Activated T-cell treated with anti-CD3 and anti-CD28 coated beads, Interleukin-2, amount 50 U/mL, for 24 hours (primary cell): ENCODE results near the gene MAP3K15.
"Not testable (repeated sequence)": the region's sequence is repeated elsewhere in the genome, so short reads cannot be mapped to it uniquely, and the experiment has no call there.

ENCODE experiments used
- DNase-seq: peaks from one replicate; pipeline ENCODE4 v3.0.0-alpha.2; 2020
- H3K27ac Mint-ChIP-seq: 2 replicates; pipeline ENCODE4 v1.8.0; 2020; ENCODE audit warnings: mild to moderate bottlenecking, mixed read lengths
- H3K27me3 Mint-ChIP-seq: 2 replicates; pipeline ENCODE4 v1.8.0; 2020; ENCODE audit warnings: mixed read lengths
- H3K36me3 Mint-ChIP-seq: 2 replicates; pipeline ENCODE4 v1.8.0; 2020; ENCODE audit warnings: low read depth, mixed read lengths
- H3K4me1 Mint-ChIP-seq: 2 replicates; pipeline ENCODE4 v1.8.0; 2020; ENCODE audit warnings: low read depth, mixed read lengths
- H3K4me3 Mint-ChIP-seq: 2 replicates; pipeline ENCODE4 v1.8.0; 2020; ENCODE audit warnings: mild to moderate bottlenecking, moderate library complexity, mixed read lengths
- H3K9me3 Mint-ChIP-seq: 2 replicates; pipeline ENCODE4 v1.8.0; 2020; ENCODE audit warnings: mixed read lengths

The MAP3K15 gene

DNA sequence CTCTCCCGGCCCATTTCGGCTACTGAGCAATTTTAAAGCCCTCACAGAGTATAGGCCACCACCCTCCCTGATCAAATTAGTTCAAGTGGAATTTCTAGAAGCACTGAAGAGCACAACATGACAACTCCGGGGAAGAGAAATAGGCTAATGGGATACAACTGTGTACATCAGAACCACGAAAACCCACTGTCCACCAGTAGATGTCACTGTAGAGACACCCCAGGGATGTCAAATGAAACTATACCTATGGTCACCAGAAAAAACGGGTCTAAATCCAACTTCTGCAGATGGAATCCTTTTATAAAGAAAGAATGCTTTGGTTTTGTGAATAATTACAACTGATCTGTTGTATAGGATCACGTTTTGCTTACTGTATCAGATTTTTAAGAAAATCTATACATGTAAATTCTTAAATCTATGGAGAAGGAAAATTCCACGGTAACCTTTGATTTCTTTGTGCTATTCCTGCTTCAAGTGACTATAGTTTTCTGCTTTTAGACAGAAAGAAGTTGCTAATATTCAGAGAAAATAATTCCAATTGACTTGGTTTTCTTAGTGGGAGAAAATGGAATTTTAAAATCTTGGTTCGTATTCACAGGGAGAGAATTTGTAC is 29.5 kb upstream of the MAP3K15 start:
- no peaks in the 10 kb centered on the region for H3K9me3 Mint-ChIP-seq
- H3K36me3 Mint-ChIP-seq: peaks cover 80% of the 10 kb centered on the region
- peaks cover 24% of the 10 kb centered on the region for H3K4me1 Mint-ChIP-seq
- H3K27me3 Mint-ChIP-seq: peaks cover 24% of the 10 kb centered on the region
- H3K27ac Mint-ChIP-seq: peak overlapping the region; percentile 55
- H3K4me3 Mint-ChIP-seq: no peak overlapping the region
- no peak for DNase-seq

DNA sequence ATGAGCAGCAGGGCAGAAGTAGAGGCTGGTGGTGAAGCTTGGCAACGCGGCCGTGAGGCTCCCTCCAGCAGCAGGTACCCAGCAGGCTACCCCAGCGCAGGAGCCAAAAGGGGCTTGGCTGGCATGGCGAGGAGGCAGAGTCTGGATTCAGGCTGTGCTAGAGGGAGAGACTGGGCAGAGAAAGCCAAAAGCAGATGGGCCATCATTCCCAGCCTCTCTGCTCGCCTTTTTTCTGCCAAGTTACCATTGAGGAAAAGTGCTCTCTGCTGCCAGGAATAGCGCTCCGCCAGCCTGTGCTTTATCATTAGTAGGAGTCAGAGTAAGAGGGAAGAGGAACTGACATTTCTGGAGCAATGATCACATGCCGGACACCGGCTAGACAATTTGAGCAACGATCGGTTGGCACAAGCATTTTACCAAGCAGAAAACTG is 28.7 kb upstream of the MAP3K15 start:
- Mint-ChIP-seq H3K36me3 (peaks cover 75% of the 10 kb centered on the region), H3K4me1 (peaks cover 17% of the 10 kb centered on the region), H3K27ac (no peak overlapping the region), H3K4me3 (no peak overlapping the region), H3K9me3 (no peaks in the 10 kb centered on the region), H3K27me3 (peaks cover 21% of the 10 kb centered on the region)
- DNase-seq: no peak

DNA sequence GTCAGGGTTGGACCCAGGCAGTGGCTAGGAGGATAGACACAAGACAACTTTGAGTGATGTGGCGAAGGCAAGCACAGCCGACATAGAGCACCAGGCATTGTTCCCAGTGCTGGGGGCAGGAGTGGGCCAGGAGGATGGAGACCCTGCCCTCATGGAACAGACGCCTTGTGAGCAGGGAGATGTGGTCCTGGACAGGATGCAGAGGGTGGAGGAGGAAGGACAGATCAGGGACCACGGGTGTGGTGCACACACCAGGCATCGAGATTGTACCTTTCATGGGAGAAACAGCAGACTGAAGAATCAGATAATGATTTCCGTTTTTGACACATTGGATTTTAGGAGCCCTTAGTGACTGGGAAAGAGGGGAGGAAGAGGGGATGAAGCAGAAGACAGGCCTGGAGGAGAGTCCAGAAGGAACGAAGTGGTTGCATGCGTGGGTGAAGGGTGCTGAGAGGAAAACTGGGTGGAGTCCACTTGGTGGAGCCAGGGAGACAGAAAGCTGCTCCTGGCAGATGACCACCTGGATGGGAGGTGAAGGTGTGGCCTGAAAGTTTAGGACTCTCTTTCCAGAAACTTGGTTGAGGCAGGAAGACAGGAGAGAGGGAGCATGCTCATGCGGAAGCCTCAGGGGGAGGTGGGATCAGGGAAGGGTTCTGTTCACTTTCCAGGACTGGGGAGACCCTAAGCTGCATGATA is 27.9 kb upstream of the MAP3K15 start:
- no peak for DNase-seq
- Mint-ChIP-seq H3K27me3 (peaks cover 16% of the 10 kb centered on the region), H3K9me3 (no peaks in the 10 kb centered on the region), H3K27ac (no peak overlapping the region), H3K4me1 (peaks cover 9% of the 10 kb centered on the region), H3K4me3 (no peak overlapping the region), H3K36me3 (peaks cover 70% of the 10 kb centered on the region)

DNA sequence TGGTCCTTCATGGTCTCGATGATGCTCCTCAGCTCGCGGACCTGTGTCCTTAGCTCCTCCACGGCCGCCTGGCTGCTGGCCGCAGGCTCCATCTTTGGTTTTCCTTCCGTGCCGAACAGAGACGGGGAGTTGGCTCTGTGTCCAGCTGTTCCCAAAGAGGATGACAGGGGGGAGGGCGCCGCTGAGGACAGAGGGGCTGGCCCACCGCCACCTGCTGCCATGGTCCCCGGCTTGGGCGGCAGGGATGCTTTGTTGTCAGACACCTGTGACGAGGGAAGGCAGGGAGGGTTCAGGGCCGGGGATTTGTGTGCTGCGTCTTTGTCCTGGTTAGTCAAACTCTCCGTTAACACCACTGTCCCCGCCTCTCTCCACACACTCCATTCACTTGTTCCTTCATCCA is 26.6 kb upstream of the MAP3K15 start:
- Mint-ChIP-seq H3K4me1 (peaks cover 3% of the 10 kb centered on the region), H3K4me3 (no peak overlapping the region), H3K36me3 (peaks cover 68% of the 10 kb centered on the region), H3K9me3 (no peaks in the 10 kb centered on the region), H3K27me3 (peaks cover 16% of the 10 kb centered on the region), H3K27ac (peak overlapping the region; percentile 61)
- DNase-seq: no peak

DNA sequence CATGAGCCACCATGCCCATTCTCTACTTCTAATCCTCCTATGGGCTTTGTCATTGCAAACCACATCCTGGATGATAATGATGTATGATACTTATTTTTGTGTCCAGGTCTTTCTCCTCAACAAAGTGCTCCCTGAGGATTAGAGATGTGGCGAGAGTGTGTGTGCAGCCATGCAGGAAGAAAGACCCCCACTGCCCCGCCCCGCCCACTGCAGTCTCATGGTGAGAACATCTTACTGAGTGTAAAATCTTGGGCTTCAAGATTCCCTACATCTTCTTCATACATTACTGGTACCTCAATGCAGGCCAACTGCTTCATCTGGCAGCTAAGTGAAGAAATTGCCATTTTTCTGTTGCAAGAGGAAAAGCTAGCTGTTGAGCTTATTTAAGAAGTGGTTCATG is 25.9 kb upstream of the MAP3K15 start:
- Mint-ChIP-seq H3K36me3 (peaks cover 69% of the 10 kb centered on the region), H3K27ac (peak overlapping the region; percentile 30), H3K4me3 (no peak overlapping the region), H3K9me3 (no peaks in the 10 kb centered on the region), H3K4me1 (peaks cover 3% of the 10 kb centered on the region), H3K27me3 (peaks cover 23% of the 10 kb centered on the region)
- DNase-seq: no peak

DNA sequence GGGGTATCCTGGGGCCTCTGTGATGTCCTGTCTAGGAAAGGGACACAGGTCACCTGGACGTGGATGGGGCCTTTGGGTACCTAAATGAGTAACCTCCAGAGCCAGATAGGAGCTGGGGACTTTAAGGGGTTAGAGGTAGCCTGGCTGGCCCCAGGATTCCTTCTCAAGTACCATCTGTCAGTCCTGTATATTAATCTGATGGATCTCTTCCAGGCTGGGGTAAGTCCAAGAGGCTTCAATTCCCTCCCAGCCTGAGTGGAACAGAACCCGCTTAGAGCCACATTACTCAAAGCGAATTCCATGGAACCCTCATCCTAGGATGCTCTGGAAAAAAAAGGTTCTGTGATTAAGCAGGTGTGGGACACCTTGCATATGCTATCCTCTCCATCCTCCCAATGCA is 24.8 kb upstream of the MAP3K15 start:
- Mint-ChIP-seq H3K27ac (peak overlapping the region; percentile 53), H3K4me3 (no peak overlapping the region), H3K27me3 (peaks cover 18% of the 10 kb centered on the region), H3K36me3 (peaks cover 65% of the 10 kb centered on the region), H3K4me1 (peaks cover 3% of the 10 kb centered on the region), H3K9me3 (no peaks in the 10 kb centered on the region)
- no peak for DNase-seq

DNA sequence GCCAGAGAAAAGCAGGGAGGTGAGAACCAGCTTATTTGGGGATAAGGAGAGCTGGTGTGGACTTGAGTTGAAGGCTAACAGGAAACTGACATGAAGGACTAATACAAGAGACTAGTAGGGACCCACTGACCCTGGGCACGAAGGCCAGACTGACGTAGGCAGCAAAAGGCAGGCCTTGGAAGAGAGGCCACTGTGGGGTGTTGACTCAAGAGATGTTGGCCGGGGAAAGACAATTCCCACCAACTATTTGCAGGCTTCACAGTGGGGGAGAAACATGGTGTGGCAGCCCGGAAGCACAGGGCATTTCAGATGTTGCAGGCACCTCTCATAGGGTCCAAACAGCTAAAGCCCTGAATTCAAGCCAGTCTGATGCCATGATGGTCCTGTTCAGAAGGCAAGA is 24.4 kb upstream of the MAP3K15 start:
- Mint-ChIP-seq H3K36me3 (peaks cover 63% of the 10 kb centered on the region), H3K27ac (no peak overlapping the region), H3K4me3 (no peak overlapping the region)

DNA sequence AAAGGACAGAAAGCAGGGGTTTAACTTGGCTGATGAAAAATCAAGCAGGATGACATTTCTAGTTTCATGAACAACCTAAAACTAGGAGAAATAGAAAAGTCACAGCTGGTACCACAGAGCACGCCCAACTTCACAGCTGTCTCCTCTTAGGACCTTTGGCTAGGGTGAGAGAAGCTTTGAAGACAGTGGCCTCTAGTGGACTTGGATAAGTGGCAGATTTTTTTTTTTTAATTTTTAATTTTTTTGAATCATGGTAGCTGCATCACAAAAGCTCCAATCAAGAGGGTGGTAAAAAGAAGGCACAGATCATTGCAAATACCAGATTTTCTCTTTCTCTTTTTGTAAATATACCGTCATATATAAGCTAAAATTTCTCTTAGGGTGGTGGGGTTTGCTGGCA is 20.2 kb upstream of the MAP3K15 start:
- no peak for DNase-seq
- Mint-ChIP-seq H3K9me3 (no peaks in the 10 kb centered on the region), H3K4me3 (no peak overlapping the region), H3K4me1 (no peaks in the 10 kb centered on the region), H3K36me3 (peaks cover 28% of the 10 kb centered on the region), H3K27ac (peak overlapping the region; percentile 63), H3K27me3 (peaks cover 13% of the 10 kb centered on the region)

More for the DNA sequence above, 24.4 kb upstream of the MAP3K15 start:
- Mint-ChIP-seq H3K4me1 (peaks cover 1% of the 10 kb centered on the region), H3K27me3 (peaks cover 19% of the 10 kb centered on the region), H3K9me3 (no peaks in the 10 kb centered on the region)
- no peak for DNase-seq

DNA sequence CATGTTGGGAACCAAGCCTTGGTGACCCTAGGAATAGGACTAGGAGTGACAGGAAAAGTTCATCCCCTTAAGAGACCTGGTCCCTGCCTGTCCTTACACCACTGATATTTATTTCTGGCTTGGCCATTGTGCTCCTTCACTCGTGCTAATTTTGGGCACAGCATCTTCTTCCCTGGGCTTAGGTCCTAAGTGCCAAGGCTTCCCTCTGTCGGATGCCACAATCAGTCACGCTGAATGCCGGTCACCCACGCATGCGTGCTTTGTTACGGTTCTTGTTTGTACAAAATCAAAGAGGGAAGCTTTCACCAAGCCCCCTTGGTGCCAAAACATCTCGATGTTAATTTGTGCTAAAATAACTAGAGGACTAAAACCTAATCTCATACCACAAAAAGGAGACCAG is 17.4 kb upstream of the MAP3K15 start:
- H3K4me1 Mint-ChIP-seq: no peaks in the 10 kb centered on the region
- no peak for DNase-seq
- no peaks in the 10 kb centered on the region for H3K9me3 Mint-ChIP-seq
- H3K27ac Mint-ChIP-seq: no peak overlapping the region
- peaks cover 17% of the 10 kb centered on the region for H3K36me3 Mint-ChIP-seq
- no peak overlapping the region for H3K4me3 Mint-ChIP-seq
- peaks cover 16% of the 10 kb centered on the region for H3K27me3 Mint-ChIP-seq

DNA sequence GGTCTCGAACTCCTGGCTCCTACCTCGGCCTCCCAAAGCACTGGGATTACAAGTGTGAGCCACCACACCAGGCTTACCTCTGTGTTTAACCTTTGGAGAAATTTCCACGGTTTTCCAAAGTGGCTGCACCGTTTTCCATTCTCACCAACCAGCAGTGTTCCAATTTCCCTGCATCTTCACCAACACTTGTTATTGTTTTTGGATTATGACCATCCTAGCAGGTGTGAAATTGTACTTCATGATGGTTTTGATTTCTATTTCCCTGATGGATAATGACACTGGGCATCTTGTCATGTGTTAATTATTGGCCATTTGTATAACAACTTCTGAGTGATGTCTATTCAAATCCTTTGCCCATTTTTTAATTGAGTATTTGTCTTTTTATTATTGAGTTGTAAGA is 2.7 kb upstream of the MAP3K15 start:
- Mint-ChIP-seq H3K27ac (no peak overlapping the region), H3K4me3 (no peak overlapping the region), H3K4me1 (peaks cover 2% of the 10 kb centered on the region), H3K27me3 (peaks cover 53% of the 10 kb centered on the region), H3K9me3 (peaks cover 3% of the 10 kb centered on the region), H3K36me3 (no peaks in the 10 kb centered on the region)
- no peak for DNase-seq

DNA sequence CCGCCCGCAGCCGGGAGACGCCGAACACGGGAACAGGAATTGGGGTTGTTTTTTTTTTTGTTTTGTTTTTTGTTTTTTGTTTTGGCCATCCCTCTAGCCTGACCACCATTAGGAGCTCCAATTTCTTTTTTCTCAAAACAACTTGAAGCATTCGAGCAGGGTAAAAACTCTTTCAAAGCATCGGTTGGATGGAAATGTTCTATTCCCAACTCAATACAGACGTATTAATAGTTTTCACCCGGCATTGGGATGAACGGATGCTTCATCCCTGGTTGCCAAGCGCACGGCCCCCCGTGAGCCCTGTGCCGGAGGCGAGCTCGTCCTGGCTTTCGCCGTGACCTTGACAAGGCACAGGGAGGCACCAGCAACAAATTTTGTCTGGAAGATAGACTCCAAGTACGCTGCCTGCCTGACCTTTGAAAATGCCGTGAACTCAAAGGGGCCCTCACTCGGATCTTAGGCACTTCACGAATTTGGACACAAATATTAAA is 352 bp upstream of the MAP3K15 start:
- H3K9me3 Mint-ChIP-seq: peaks cover 3% of the 10 kb centered on the region
- H3K4me1 Mint-ChIP-seq: peaks cover 4% of the 10 kb centered on the region
- H3K4me3 Mint-ChIP-seq: peak overlapping the region; percentile 51
- no peak overlapping the region for H3K27ac Mint-ChIP-seq
- DNase-seq: no peak
- peaks cover 57% of the 10 kb centered on the region for H3K27me3 Mint-ChIP-seq
- no peaks in the 10 kb centered on the region for H3K36me3 Mint-ChIP-seq

DNA sequence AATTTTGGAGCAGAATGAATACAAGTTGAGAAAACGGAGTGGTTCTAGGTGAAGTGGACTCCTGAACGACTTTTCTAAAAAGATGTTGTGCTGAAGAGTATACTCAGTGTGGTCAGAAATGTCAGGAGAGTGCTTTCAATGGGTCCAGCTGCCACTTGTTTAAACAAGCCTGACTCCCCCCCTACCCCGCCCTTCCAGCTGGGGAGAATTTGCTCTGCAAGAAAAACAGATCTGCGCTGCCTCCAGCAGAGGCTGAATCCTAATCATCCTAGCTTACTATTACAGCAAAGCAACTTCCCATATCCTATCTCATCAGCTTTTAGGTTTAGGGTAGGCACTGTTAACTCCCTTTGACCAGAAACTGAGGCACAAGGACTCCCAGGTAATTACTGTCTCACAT is 1.9 kb downstream of the MAP3K15 start:
- Mint-ChIP-seq H3K27ac (no peak overlapping the region), H3K4me3 (no peak overlapping the region), H3K4me1 (peaks cover 4% of the 10 kb centered on the region), H3K27me3 (peaks cover 47% of the 10 kb centered on the region), H3K9me3 (peaks cover 3% of the 10 kb centered on the region), H3K36me3 (no peaks in the 10 kb centered on the region)
- DNase-seq: no peak

DNA sequence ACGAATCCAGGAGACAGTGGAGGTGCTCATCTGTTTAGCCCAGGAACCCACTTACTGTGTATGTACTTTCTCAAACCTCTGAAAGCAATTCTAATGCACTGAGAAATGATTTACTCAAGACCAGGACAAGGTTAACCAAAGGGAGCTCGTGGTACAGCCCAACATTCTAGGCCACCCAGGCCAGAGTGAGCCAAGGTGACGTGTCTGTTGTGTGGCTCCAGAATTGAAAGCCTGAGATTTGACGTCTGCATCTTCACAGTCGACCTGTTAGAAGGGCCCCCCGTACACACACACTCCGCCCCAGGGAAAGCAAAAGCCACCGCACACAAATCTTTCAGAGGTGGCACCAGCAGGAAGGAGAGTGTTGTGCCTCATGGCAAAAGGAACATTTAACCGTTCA is 2.3 kb downstream of the MAP3K15 start:
- peaks cover 3% of the 10 kb centered on the region for H3K9me3 Mint-ChIP-seq
- H3K4me3 Mint-ChIP-seq: no peak overlapping the region
- peaks cover 4% of the 10 kb centered on the region for H3K4me1 Mint-ChIP-seq
- no peak overlapping the region for H3K27ac Mint-ChIP-seq
- no peaks in the 10 kb centered on the region for H3K36me3 Mint-ChIP-seq
- DNase-seq: no peak
- peaks cover 42% of the 10 kb centered on the region for H3K27me3 Mint-ChIP-seq

DNA sequence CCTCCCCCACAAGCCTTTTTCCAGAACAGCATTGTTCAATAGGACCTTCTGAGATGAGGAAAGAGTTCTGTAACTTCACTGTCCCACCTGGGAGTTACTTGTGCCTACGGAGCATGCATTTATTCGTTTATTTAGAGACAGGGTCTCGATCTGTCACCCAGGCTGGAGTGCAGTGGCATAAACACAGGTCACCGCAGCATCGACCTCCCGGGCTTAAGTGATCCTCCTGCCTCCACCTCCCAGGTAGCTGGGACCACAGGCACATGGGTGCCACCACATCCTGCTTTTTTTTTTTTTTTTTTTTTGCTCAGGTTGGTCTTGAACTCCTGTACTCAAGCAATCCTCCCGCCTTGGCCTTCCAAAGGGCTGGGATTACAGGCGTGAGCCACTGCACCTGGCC is 2.9 kb downstream of the MAP3K15 start:
- Mint-ChIP-seq H3K4me3 (no peak overlapping the region), H3K27ac (no peak overlapping the region), H3K9me3 (peaks cover 3% of the 10 kb centered on the region), H3K27me3 (peaks cover 36% of the 10 kb centered on the region), H3K36me3 (no peaks in the 10 kb centered on the region), H3K4me1 (peaks cover 4% of the 10 kb centered on the region)
- no peak for DNase-seq

DNA sequence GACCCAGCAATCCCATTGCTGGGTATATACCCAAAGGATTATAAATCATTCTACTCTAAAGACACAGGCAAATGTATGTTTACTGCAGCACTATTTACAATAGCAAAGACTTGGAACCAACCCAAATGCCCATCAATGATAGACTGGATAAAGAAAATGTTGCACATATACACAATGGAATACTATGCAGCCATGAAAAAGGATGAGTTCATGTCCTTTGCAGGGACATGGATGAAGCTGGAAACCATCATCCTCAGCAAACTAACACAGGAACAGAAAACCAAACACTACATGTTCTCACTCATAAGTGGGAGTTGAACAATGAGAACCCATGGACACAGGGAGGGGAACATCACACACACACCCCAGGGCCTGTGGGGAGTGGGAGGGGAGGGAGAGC is 3.5 kb downstream of the MAP3K15 start:
- not testable (repeated sequence) for H3K9me3 Mint-ChIP-seq, H3K4me3 Mint-ChIP-seq, H3K36me3 Mint-ChIP-seq, H3K4me1 Mint-ChIP-seq, DNase-seq, H3K27ac Mint-ChIP-seq
- peaks cover 34% of the 10 kb centered on the region for H3K27me3 Mint-ChIP-seq
